Measurements from ENCODE around the gene MT1E.
"Not testable (repeated sequence)": the region's sequence is repeated elsewhere in the genome, so short reads cannot be mapped to it uniquely, and the experiment has no call there.

Gene MT1E

GRCh38 chr16:56649271-56649670 is 23.7 kb downstream of the MT1E start:
- DNase-seq = no peak

GRCh38 chr16:56649820-56650219 is 24.2 kb downstream of the MT1E start:
- DNase-seq = no peak

GRCh38 chr16:56651586-56651985 is 26.0 kb downstream of the MT1E start, which contains the start of gene MT1B:
MT1B (plus strand) TSS chr16:56651886; CDS start chr16:56651954, 68 bp downstream.
- no peak for DNase-seq

GRCh38 chr16:56652600-56652999 is 27.0 kb downstream of the MT1E start:
- DNase-seq = no peak

GRCh38 chr16:56653218-56653617 is 27.6 kb downstream of the MT1E start:
- no peak for DNase-seq

GRCh38 chr16:56657555-56658326 is 32.2 kb downstream of the MT1E start, which contains the start of gene MT1F:
MT1F (plus strand) TSS chr16:56657959; CDS start chr16:56658059, 100 bp downstream.
- peak; percentile 54 for DNase-seq

- DNase-seq = no peak
These were observed 32.8 kb downstream of the MT1E start for GRCh38 chr16:56658327-56658875.

- DNase-seq = peak; percentile 14
These were observed 37.1 kb downstream of the MT1E start for GRCh38 chr16:56662357-56663354.

- DNase-seq = no peak
These were observed 38.9 kb downstream of the MT1E start for GRCh38 chr16:56664506-56664905.

- not testable (repeated sequence) for DNase-seq
These were observed 40.0 kb downstream of the MT1E start for GRCh38 chr16:56665286-56666261.

- DNase-seq = peak; percentile 28
These were observed 42.3 kb downstream of the MT1E start, which contains the start of gene MT1G for GRCh38 chr16:56667581-56668571. MT1G (minus strand) TSS chr16:56668065; CDS start chr16:56667993, 72 bp downstream.

GRCh38 chr16:56669005-56669839 is 43.6 kb downstream of the MT1E start, which contains the start of gene MT1H:
MT1H (plus strand) TSS chr16:56669814; CDS start chr16:56669885, 71 bp downstream.
- no peak for DNase-seq

GRCh38 chr16:56669840-56670619 is 44.4 kb downstream of the MT1E start:
- no peak for DNase-seq

GRCh38 chr16:56670620-56670934 is 45.0 kb downstream of the MT1E start:
- DNase-seq = no peak

- DNase-seq = not testable (repeated sequence)
These were observed 46.1 kb downstream of the MT1E start for GRCh38 chr16:56671691-56672090.

- not testable (repeated sequence) for DNase-seq
These were observed 46.6 kb downstream of the MT1E start for GRCh38 chr16:56672171-56672570.

- no peak for DNase-seq
These were observed 47.4 kb downstream of the MT1E start for GRCh38 chr16:56672761-56673536.

- DNase-seq = no peak
These were observed 48.3 kb downstream of the MT1E start for GRCh38 chr16:56673921-56674320.

All from NCI-H1436 (cell line).